Limb (tissue), 2 donors: ENCODE data around the gene PHF20.
"Not testable (repeated sequence)": the region's sequence is repeated elsewhere in the genome, so short reads cannot be mapped to it uniquely, and the experiment has no call there.

Experiments
- DNase-seq, 2 donors: peaks; one replicate each; pipeline ENCODE4 v3.0.0-alpha.2; 2016; ENCODE audit errors: extremely low spot score in 2 of 2

PHF20 gene

DNA sequence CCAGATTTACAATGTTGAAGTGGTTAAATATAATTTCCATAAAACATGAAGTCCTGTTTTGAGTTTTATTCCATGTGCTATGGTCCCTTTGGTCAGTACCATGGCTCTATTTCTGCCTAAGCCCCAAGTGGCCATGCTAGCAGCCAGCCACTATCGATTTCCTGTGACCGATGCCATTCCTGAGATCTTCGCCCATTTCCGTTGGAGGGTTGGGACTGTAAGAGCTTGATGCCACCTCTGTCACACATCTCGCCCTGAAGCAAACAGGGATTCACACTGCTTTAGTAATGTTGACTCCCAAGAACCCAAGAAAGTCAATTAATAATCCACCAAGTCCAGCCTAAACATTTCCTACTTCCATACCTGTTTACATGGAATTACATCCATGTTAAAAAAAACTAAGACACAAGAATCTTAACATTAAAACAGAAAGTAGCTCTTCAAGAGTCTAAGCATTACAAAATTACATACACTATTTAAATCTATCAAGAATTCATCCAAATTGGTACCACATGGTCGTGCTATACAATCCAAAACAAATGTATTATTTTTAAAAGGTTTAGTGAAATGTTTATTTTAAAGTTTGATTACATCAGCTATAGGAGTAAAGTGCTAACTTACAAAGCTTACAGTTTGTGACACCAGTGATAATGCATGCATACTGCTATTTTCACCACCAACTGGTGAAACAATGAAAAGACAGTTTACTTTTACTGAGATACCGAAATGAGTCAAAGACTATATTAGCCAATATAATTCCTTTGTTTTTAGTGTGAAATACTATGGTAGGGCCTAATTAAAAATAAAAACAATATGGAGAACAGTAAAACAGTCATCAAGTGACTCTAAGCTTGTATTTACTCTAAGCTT, 32.3 kb upstream of the PHF20 start:
- DNase-seq: peak in 1 of 2 donors; percentile 10

DNA sequence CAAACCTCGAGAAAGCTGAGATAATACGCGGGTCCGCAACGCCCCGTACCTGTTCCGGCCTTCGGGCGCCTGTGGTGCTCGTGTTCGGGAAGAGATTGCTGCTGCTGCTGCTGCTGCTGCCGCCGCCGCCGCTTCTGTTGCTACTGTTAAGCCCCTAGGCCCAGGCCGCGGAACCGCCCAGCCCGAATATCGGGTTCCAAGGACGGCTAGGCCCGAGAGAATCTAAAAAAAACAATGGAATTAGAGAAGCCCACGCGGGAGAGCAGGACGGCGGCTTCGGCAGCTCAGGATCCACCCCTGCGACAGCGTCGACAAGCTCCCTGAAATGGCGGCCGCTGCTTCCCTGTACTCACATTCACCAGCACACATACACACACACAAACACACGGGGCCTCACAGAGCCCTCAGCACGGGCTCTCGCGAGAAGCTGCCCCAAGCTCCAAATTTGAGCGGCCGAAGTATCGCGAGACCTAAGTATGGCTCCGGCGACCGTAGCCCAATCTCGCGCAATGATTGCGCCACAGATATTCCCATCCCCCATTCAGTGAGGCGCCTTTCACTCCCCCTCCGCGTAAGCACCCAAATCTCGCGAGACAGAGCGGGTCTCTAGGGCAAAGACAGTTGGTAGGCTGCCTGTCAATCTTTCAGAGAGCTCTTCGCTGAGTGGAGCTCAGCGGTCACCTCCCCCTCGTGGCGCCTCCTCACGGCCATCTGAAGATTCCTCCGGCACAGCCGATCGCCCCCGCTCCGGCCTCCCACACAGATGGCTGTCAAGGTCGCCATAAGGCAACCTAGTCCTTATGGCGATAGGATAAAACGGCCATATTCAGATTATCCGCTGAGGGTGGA, 29.7 kb upstream of the PHF20 start, which contains the start of gene RBM39:
Gene RBM39, minus strand, starts transcription at position 369 of the 849 bp plus-strand sequence. CDS start 1,386 bp downstream, outside the sequence.
- DNase-seq: peak; percentile 99 to 100

DNA sequence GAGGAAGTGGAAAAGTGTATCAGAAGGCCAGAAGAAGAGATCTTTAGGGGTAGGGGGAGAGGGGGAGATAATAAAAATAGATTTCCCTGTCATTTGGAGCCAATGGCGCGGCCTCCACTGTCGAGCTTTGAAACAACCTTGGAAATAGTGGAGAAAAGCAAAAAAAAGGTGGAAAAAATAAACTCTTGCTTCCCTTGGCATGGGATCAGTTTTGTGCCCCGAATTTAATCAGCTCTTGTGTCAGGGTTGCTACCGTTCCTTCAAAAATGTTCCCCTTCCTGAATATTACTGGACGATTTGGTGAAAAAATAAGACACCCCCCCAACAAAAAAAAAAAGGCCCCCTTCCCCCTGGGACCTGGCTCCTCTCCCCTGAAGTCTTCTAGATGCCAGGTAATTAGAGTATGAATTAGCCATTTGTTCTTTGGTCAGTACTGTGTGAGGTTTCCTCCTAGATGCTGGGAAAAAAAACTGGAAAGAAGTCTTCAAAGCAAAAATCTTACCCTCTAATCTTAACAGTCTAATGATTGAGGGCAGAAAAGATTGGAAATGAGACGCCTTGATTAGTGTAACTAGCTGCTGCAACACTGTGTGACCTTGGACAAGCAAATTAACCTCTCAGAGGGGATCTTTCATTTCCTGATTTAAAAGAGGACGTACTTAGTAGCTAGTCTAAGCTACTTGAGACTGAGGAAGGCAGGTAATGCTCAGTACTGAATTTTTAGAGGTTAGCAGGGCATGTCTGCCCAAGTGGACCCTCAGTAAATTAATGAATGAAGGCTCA, 28.9 kb upstream of the PHF20 start:
- no peak for DNase-seq

DNA sequence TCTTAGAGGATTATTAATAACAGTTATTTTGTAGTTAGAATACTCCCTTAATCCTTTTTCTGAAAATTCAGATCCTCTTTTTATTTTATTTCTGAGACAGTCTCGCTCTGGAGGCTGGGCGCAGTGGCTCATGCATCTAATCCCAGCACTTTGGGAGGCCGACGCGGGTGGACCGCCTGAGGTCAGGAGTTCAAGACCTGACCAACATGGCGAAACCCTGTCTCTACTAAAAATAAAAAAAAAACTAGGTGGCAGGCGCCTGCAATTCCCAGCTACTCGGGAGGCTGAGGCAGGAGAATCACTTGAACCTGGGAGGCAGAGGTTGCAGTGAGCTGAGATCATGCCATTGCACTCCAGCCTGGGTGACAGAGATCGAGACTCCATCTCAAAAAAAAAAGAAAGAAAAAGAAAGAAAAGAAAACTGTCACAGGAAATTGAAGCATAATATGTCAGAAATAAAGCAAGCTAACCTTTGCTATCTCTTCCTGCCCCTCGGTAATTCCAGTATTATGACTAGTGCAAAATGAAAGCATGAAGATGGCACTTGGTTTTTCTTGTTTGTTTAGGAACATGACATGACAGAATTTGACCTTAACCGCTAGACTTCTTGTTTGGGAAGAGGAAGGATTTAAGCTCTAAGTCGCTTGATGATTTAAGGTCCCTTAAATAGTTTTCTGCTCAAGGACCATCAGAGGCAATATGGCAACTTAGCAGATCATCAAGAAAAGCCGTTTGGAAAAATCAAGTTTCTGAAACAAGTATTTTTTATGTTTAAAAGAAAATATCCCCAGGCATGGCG, 27.9 kb upstream of the PHF20 start:
- DNase-seq: no peak

DNA sequence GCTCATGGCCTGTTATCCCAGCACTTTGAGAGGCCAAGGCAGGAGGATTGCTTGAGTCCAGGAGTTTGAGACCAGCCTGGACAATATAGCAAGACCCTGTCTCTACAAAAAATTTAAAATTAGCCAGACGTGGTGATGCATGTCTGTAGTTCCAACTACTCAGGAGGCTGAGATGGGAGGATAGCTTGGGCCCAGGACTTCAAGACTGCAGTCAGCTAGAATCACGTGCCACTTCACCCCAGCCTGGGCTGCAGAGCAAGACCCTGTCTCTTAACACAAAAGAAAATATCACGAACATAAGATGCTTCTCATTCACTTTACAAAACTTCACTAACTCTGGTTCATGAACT, 27.3 kb upstream of the PHF20 start:
- DNase-seq: not testable (repeated sequence)

DNA sequence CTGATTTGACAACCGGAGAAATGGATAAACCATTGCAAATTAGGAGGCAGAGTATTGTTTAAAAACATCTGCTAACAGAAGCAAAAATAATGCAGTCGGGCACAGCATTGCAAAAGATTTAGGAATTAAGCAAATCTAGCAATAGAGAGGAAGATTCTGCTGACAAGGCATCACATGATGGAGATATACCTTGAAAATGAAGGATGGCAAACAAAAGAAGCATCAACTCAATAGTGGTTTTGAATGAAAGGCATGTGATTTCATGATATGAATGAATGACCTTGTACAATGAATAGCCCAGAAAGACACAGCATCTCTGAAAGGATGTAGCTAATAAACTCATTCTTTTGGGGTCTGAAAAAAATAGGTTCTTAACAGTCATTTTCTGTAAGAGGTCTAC, 21.2 kb upstream of the PHF20 start:
- DNase-seq: no peak

DNA sequence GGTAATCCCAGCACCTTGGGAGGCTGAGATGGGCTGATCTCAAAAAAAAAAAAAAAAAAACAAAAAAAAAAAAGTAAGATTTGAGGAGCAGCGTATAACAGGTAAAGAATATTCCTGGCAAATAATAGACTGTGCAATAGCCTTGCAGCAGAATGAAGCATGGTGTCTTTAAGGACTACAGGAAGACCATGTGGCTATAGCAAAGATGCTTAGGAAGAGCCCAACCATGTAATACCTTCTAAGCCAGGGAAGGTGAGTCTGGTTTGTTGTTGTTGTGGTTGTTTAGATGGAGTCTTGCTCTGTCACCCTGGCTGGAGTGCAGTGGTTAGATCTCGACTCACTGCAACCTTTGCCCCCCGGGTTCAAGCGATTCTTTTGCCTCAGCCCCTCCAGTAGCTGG, 15.4 kb upstream of the PHF20 start:
- no peak for DNase-seq

DNA sequence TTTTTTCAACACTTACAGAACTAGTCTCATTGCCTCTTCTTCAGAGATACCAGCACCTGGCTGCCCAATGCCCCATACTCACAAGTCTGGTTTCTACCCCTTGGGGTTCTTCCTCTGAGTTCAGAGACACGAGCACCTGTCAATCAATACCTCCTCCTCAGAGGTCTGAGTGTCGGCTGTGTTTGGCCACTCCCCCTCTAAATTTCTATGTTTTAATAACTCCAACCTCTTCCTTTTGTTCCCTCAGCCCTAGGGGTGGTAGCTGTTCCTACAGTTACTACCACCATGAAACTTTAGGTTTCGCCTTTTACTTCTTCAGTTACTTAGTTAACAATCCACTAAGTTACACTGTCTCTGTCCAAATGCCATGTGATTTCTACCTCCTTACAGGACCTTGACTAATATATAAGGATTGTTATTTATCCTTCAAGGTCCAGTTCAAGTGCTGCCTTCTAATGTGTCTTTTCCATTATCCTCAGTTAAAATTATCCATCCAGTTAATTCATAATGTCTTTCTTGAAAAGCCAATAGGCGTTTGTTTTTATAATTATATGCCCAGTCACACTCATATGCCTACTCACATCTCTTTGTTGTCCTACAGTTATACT, 14.6 kb upstream of the PHF20 start:
- DNase-seq: no peak

DNA sequence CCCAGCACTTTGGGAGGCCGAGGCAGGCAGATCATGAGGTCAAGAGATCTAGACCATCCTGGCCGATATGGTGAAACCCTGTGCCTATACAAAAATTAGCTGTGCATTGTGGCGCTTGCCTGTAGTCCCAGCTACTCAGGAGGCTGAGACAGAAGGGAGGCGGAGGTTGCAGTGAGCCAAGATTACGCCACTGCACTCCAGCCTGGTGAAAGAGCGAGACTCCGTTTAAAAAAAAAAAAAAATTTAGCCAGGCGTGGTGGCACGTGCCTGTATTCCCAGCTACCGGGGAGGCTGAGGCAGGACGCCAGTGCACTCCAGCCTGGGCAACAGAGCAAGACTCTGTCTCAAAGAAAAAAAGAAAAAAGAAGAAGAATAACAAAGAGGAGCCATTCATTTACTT, 10.3 kb upstream of the PHF20 start:
- not testable (repeated sequence) for DNase-seq

DNA sequence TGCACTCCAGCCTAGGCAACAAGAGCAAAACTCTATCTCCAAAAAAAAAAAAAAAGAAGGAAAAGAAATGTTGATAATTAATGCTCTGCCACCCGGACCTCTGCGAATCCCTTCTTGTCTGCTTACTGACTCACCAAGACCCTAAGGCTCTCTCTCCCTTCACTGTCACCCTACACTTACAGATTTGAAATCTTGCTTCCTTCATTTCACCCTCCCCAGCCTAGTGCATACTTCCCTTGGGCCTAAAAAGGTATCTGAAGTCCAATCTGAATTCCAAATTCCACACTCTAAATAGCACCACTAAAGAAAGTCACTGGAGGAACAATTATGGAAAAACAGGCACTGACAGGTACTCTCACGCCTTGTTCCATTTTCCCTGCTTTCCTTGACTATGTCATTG, 9.4 kb upstream of the PHF20 start:
- no peak for DNase-seq

DNA sequence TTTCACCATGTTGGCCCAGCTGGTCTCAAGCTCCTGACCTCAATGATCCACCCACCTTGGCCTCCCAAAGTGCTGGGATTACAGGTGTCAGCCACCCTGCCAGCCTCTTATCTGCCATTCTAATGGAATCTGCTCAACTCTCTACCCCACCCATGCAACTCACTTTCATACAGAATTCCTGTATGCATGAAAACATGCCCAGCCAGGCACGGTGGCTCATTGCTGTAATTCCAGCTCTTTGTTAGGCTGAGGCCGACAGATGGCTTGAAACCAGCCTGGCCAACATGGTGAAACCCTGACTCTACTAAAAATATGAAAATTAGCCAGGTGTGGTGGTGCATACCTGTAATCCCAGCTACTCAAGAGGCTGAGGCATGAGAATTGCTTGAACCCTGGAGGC, 6.9 kb upstream of the PHF20 start:
- DNase-seq: not testable (repeated sequence)

DNA sequence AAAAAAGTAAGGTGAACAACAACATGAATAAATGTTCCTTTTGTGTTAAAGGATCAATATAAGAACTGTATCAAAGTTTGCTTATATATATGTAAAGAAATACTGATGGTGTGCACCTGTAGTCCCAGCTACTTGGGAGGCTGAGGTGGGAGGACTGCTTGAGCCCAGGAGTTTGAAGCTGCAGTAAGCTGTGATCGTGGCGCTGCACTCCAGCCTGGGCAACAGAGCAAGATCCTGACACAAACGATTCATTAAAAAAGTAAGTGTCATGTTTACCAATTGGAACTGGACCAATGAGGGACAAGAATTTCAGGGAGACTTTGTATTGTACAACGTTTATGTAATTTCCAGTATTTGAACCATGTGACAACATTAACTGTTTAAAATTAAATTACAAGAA, 5.0 kb upstream of the PHF20 start:
- DNase-seq: no peak

DNA sequence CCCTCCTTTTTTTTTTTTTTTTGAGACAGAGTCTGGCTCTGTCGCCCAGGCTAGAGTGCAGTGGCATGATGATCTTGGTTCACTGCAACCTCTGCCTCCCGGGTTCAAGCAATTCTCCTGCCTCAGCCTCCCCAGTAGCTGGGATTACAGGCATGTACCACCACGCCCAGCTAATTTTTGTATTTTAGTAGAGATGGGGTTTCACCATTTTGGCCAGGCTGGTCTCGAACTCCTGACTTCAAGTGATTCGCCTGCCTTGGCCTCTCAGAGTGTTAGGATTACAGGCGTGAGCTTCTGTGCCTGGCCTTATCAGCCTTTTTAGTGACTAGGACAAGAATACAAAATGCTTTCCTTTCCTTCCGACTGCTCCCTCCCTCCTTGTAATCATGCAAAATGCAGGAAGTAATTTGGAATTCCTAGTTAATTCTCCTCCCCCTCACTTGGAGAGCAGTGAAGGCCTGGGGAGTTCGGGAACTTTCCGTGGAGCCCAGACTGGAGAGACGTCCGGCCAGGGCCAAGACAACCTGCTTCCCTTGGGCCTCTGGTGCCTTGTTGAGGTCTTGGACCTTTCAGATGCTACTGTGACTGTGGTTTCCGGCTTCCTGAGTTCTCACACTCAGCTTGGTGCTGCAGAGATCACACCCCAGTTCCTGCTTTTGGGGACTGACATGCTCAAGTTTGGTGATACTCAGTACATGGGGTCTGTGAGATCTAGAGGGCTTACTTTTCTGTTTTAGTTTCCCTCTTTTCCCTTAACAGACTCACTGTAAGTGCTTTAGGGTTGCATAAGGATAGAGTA, 3.9 kb upstream of the PHF20 start:
- peak in 1 of 2 donors; percentile 9 for DNase-seq

DNA sequence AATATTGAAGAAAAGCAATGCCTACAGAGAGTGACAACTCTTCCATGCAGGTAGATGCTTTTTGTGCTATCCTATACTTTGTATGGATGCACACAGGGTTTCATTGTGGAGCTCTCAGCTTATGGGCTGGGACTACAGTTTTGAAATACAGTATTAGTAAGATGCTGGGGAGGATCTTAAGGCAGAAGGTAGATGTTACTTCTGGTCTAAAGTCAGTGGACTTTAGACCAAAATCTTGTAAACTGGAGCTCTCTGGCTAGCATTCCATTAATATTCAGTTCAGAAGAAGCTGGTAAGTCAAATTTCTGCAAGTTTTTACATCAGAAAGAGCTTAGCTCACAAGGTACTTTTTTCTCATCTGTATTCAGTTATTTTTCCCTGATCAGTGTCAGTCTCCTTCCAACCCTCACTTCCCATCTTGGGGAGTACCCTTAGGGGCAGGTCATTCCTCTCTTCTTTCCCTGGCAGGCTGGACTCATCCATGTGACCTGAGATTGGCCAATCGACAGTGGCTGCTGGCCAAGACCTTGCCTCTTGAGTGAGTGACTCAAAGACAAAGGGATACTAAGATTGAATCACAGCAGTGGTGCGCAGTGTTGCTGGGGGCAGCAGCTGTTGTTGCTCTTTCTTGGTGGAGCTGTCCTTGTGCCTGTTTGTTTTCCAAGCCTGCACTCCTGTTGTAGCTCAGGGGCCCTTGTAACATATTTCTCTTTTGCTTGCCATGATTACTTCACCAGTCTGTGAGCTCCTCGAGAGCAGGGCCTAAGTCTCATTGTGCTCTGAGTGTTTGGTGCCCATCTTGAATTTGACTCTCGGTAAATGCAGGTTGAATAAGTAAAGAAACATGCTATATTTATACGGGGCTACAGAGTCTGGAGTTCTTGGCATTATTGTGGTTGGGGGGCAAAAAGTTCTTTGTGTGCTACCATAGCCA, 2.8 kb upstream of the PHF20 start:
- DNase-seq: peak; percentile 74 to 82

DNA sequence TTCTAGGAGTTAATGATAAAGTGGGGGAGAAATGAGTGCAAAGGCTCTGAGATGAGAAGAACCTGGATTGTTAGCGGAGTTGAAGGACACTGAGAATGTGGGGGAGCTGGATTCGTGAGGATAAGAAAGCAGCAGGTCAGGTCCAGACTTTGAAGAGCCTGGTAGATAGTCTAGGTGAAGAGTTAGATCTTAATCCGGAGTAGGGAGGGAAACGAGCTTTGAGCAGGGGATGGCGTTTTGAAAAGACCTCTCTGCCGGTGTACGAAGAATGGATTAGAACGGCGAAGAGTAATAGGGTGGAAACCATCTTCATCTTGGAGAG, 487 bp upstream of the PHF20 start:
- no peak for DNase-seq

DNA sequence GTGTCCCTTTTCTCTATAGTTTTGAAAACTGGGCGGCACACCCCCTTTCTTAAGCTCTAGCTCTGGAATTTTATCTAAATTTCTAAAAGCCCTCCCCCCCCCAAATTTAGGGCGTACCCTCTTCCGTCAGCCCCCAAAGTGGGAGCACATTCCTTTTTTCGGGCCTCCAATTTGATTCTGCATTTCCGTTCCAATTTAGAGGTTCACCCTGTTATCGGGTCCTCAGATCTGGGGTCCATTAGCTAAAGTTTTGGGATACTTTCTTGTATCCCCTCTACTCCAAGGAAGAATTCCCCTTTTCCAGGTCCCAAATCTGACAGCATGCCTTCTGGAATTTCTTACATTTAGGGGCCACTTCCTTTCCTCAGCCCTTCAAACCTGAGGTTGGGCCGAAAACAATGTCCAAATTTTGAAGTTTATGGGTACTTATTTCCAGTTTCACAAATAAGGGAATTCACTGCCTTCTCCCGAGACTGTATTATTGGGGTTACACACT, 796 bp downstream of the PHF20 start:
- DNase-seq: no peak

DNA sequence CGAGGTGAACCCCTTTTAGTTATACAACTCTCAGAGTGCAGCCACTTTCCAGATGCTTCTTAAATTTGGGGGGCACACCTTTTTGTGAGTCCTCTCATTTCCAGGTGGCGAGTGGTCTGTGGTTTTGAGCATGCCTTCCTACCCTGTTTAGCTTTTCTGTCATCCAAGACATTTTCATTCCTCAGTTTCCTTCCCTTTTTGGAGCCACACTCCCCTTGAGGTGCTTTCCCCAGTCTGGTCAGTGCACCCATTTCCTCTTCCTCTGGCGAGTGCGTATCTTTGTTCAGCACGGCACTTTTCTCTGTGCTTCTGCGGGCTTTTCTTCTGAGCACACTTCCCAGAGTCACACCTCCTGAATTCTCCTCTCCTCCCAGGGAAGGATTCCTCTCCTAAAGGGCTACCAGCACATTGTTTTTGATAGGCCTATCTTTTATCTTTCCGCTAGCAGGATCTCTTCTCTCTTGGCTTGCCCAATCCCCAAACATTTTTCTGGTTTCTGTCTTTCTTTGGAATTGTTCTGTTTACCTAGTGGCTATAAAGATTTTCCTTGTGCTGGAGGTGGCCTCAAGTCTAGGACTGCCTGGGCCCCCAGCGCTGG, 1.4 kb downstream of the PHF20 start:
- no peak for DNase-seq

DNA sequence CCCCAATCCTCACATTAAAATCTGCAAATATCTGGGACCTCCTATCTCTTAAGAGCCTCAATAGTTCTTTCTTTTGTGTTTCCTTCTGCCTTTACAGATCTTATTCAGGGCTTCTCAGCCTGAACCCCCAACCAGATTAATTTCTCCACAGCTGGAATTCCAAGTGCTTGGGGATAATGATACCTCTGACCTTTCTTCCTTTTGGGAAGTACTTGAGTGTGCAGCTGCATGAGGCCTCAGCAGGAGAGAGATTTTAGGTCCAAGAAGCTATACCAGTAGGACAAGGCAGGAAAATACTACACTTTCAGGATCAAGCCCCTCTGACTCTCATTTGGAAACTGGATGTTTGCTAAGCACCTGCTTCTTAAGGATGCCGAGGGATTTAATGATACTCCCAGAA, 2.6 kb downstream of the PHF20 start:
- peak in 1 of 2 donors; percentile 7 for DNase-seq
